ENCODE data around the gene MAGEA9.
"Not testable (repeated sequence)": the region's sequence is repeated elsewhere in the genome, so short reads cannot be mapped to it uniquely, and the experiment has no call there.

The MAGEA9 gene
- 0 reads per million in 3 donors for total RNA-seq

DNA sequence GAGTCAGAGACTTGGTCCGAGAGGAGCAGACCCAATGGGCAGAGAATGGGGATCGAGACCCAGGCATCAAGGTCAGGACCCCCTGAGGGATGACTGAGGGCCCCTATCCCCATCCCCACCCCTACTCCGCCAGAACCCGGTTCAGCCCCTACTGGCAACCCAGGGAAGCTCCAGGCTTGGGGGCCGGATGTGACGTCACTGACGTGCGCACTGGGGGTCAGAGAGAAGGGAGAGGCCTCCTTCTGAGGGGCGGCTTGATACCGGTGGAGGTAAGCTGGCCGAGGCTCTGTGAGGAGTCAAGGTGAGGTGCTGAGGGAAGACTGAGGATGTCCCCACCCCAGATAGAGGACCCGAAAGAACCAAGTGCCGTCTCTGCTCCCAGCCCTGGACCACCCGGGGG, at the start of gene MAGEA9:
Gene MAGEA9 (plus strand): TSS at position 204 of the 400 bp plus-strand sequence. CDS start 4,281 bp downstream, outside the sequence.
- not testable (repeated sequence) for H3K4me3 ChIP-seq (ENCODE audit: insufficient read depth, low read depth, low read length, poor library complexity, severe bottlenecking); H3K36me3 ChIP-seq (ENCODE audit: control insufficient read depth, insufficient read depth, low read length); H3K27ac ChIP-seq (ENCODE audit: insufficient read depth, low read length, poor library complexity, severe bottlenecking); H3K27me3 ChIP-seq (replicated peaks; ENCODE audit: control insufficient read depth, insufficient read depth, low read length, poor library complexity, severe bottlenecking); H3K9me3 ChIP-seq (ENCODE audit: control insufficient read depth, low read length); H3K4me1 ChIP-seq (ENCODE audit: control insufficient read depth, insufficient read depth, low read length, poor library complexity, severe bottlenecking); DNase-seq

DNA sequence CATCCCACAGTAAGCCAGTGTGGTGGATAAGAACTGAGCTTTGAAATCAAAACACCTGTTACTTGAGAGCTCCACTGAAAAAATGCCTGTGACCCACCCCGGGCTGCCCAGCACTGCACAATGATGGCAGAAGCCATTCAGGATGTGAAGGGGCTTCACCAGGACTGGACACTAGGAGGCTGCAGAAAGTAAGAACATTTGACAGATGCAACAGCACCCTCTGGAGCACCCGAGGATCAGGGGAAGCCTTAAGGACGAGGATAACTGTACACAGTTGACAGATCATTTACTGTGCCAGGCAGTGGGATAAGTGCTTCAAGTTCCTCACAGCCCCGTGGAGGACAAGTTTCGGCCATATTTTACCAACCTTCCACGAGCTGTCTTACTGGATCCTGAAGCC, 39.5 kb upstream of the MAGEA9 start:
- H3K4me3 ChIP-seq (ENCODE audit: insufficient read depth, low read depth, low read length, poor library complexity, severe bottlenecking); H3K36me3 ChIP-seq (ENCODE audit: control insufficient read depth, insufficient read depth, low read length); H3K27me3 ChIP-seq (replicated peaks; ENCODE audit: control insufficient read depth, insufficient read depth, low read length, poor library complexity, severe bottlenecking); DNase-seq; H3K27ac ChIP-seq (ENCODE audit: insufficient read depth, low read length, poor library complexity, severe bottlenecking); H3K4me1 ChIP-seq (ENCODE audit: control insufficient read depth, insufficient read depth, low read length, poor library complexity, severe bottlenecking); H3K9me3 ChIP-seq (ENCODE audit: control insufficient read depth, low read length): not testable (repeated sequence)

DNA sequence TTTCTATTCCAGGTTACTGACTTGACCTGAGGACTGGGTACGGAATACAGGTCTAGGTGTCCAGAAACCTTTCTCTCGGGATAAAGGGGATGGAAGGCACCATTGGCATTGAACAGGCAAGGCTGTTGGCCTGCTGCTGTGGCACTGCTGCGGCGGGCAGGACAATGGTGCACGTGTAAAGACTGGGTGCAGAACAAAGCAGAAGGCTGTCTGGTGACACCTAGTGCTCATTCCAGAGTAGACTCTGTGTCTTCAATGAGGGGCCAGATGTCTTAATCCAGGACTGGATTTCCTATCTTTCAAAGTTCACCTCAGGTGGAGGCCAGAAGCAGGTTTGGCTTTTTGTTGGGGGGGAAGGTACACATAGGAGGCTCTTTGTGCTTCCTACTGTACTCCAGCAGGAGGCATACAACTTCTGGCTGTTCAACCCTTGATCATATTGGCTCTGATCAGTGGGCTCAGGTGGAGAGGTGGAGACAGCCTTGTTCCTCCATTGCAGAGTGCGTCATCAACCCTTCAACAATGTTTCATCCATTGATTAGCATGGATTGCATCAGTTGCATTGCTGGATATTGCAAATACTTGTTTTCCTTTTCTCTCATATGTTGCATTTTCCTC, 35.2 kb upstream of the MAGEA9 start:
- H3K36me3 ChIP-seq (ENCODE audit: control insufficient read depth, insufficient read depth, low read length); H3K9me3 ChIP-seq (ENCODE audit: control insufficient read depth, low read length); H3K27me3 ChIP-seq (replicated peaks; ENCODE audit: control insufficient read depth, insufficient read depth, low read length, poor library complexity, severe bottlenecking); H3K4me1 ChIP-seq (ENCODE audit: control insufficient read depth, insufficient read depth, low read length, poor library complexity, severe bottlenecking); DNase-seq; H3K27ac ChIP-seq (ENCODE audit: insufficient read depth, low read length, poor library complexity, severe bottlenecking); H3K4me3 ChIP-seq (ENCODE audit: insufficient read depth, low read depth, low read length, poor library complexity, severe bottlenecking): not testable (repeated sequence)

- Histone ChIP-seq H3K27me3 (replicated peaks; ENCODE audit: control insufficient read depth, insufficient read depth, low read length, poor library complexity, severe bottlenecking) (no peaks in the 10 kb centered on the region), H3K27ac (ENCODE audit: insufficient read depth, low read length, poor library complexity, severe bottlenecking) (no peak overlapping the region), H3K36me3 (ENCODE audit: control insufficient read depth, insufficient read depth, low read length) (no peaks in the 10 kb centered on the region), H3K4me1 (ENCODE audit: control insufficient read depth, insufficient read depth, low read length, poor library complexity, severe bottlenecking) (no peaks in the 10 kb centered on the region), H3K4me3 (ENCODE audit: insufficient read depth, low read depth, low read length, poor library complexity, severe bottlenecking) (no peak overlapping the region), H3K9me3 (ENCODE audit: control insufficient read depth, low read length) (no peaks in the 10 kb centered on the region)
- no peak for DNase-seq
Measured at GRCh38 chrX:149757206-149758067, 24.3 kb upstream of the MAGEA9 start.

DNA sequence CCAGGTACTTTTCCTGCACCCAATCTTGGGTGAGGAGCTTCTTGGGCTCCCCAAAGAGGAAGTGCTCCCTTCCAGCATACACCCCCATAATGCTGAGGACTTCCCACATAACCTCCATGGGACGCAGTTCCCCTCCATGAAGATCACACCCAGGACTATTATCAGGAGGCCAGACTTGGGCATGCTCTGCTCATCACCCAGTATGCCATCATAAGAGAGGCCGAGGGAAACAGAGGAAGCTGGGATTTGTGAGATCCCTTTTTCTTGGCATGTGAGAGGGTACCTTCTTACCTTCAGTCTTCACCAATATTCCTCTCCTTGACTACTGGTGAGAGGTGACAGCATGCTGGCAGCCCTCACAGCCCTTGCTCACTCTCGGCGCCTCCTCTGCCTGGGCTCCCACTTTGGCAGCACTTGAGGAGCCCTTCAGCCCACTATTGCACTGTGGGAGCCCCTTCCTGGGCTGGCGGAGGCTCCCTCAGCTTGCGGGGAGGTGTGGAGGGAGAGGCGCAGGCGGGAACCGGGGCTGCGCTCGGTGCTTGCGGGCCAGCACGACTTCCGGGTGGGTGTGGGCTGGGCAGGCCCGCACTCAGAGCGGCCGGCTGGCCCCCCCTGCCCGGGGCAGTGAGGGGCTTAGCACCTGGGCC, 23.5 kb upstream of the MAGEA9 start:
- Histone ChIP-seq H3K4me3 (ENCODE audit: insufficient read depth, low read depth, low read length, poor library complexity, severe bottlenecking) (no peak overlapping the region), H3K9me3 (ENCODE audit: control insufficient read depth, low read length) (no peaks in the 10 kb centered on the region), H3K36me3 (ENCODE audit: control insufficient read depth, insufficient read depth, low read length) (no peaks in the 10 kb centered on the region), H3K27ac (ENCODE audit: insufficient read depth, low read length, poor library complexity, severe bottlenecking) (no peak overlapping the region), H3K27me3 (replicated peaks; ENCODE audit: control insufficient read depth, insufficient read depth, low read length, poor library complexity, severe bottlenecking) (no peaks in the 10 kb centered on the region), H3K4me1 (ENCODE audit: control insufficient read depth, insufficient read depth, low read length, poor library complexity, severe bottlenecking) (no peaks in the 10 kb centered on the region)
- DNase-seq: no peak

DNA sequence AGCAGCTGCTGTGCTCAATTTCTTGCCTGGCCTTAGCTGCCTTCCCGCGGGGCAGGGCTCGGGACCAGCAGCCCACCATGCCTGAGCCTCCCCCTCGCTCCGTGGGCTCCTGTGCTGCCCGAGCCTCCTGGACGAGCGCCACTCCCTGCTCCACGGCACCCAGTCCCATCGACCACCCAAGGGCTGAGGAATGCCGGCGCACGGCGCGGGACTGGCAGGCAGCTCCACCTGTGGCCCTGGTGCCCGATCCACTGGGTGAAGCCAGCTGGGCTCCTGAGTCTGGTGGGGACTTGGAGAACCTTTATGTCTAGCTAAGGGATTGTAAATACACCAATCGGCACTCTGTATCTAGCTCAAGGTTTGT, 23.0 kb upstream of the MAGEA9 start:
- not testable (repeated sequence) for DNase-seq; H3K4me3 ChIP-seq (ENCODE audit: insufficient read depth, low read depth, low read length, poor library complexity, severe bottlenecking); H3K27me3 ChIP-seq (replicated peaks; ENCODE audit: control insufficient read depth, insufficient read depth, low read length, poor library complexity, severe bottlenecking); H3K9me3 ChIP-seq (ENCODE audit: control insufficient read depth, low read length); H3K27ac ChIP-seq (ENCODE audit: insufficient read depth, low read length, poor library complexity, severe bottlenecking); H3K36me3 ChIP-seq (ENCODE audit: control insufficient read depth, insufficient read depth, low read length); H3K4me1 ChIP-seq (ENCODE audit: control insufficient read depth, insufficient read depth, low read length, poor library complexity, severe bottlenecking)

GRCh38 chrX:149759824-149760223, 21.9 kb upstream of the MAGEA9 start:
- H3K4me1 ChIP-seq (ENCODE audit: control insufficient read depth, insufficient read depth, low read length, poor library complexity, severe bottlenecking): no peaks in the 10 kb centered on the region
- DNase-seq: no peak

DNA sequence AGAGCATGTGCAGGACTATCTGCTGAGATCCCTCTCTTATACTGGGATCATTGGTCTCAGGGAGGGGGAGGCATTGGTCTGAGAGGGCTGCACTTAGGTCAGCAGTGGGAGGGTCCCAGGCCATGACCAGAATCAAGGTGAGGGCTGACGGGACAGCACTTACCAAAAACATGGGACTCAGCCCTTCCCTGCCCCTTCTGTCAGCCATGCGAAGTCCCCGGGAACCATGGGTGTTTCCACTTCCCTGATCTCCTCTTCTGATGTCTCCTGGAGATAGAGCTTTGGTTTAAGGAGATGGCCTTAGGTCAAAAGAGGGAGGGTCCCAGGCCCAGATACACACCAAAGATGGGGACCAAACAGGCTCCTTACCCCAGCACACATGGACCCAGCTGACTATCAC, 20.8 kb upstream of the MAGEA9 start:
- no peaks in the 10 kb centered on the region for H3K9me3 ChIP-seq (ENCODE audit: control insufficient read depth, low read length)
- no peak overlapping the region for H3K27ac ChIP-seq (ENCODE audit: insufficient read depth, low read length, poor library complexity, severe bottlenecking)
- no peaks in the 10 kb centered on the region for H3K4me1 ChIP-seq (ENCODE audit: control insufficient read depth, insufficient read depth, low read length, poor library complexity, severe bottlenecking)
- DNase-seq: no peak
- H3K4me3 ChIP-seq (ENCODE audit: insufficient read depth, low read depth, low read length, poor library complexity, severe bottlenecking): no peak overlapping the region
- H3K36me3 ChIP-seq (ENCODE audit: control insufficient read depth, insufficient read depth, low read length): no peaks in the 10 kb centered on the region
- no peaks in the 10 kb centered on the region for H3K27me3 ChIP-seq (replicated peaks; ENCODE audit: control insufficient read depth, insufficient read depth, low read length, poor library complexity, severe bottlenecking)

More at GRCh38 chrX:149759824-149760223, 21.9 kb upstream of the MAGEA9 start:
- H3K9me3 ChIP-seq (ENCODE audit: control insufficient read depth, low read length): no peaks in the 10 kb centered on the region
- no peaks in the 10 kb centered on the region for H3K36me3 ChIP-seq (ENCODE audit: control insufficient read depth, insufficient read depth, low read length)
- no peaks in the 10 kb centered on the region for H3K27me3 ChIP-seq (replicated peaks; ENCODE audit: control insufficient read depth, insufficient read depth, low read length, poor library complexity, severe bottlenecking)
- H3K27ac ChIP-seq (ENCODE audit: insufficient read depth, low read length, poor library complexity, severe bottlenecking): no peak overlapping the region
- no peak overlapping the region for H3K4me3 ChIP-seq (ENCODE audit: insufficient read depth, low read depth, low read length, poor library complexity, severe bottlenecking)

GRCh38 chrX:149761858-149762674, 19.7 kb upstream of the MAGEA9 start:
- not testable (repeated sequence) for H3K4me1 ChIP-seq (ENCODE audit: control insufficient read depth, insufficient read depth, low read length, poor library complexity, severe bottlenecking); H3K9me3 ChIP-seq (ENCODE audit: control insufficient read depth, low read length); H3K4me3 ChIP-seq (ENCODE audit: insufficient read depth, low read depth, low read length, poor library complexity, severe bottlenecking); H3K36me3 ChIP-seq (ENCODE audit: control insufficient read depth, insufficient read depth, low read length); H3K27me3 ChIP-seq (replicated peaks; ENCODE audit: control insufficient read depth, insufficient read depth, low read length, poor library complexity, severe bottlenecking); H3K27ac ChIP-seq (ENCODE audit: insufficient read depth, low read length, poor library complexity, severe bottlenecking); DNase-seq
